Astrocyte (in vitro differentiated cells and primary cell): ENCODE measurements around the gene EVA1C.

ENCODE experiments used
- EZH2 ChIP-seq: IDR thresholded peaks from 2 replicates; pipeline ENCODE4 v1.6.1; 2012; ENCODE audit warnings: mild to moderate bottlenecking, low read length, inconsistent platforms; ENCODE audit not compliant: insufficient read depth
- TF ChIP-seq, protein P1 (sequence below): IDR thresholded peaks from 2 replicates; pipeline ENCODE4 v1.5.1; 2011; ENCODE audit warnings: low read depth, mild to moderate bottlenecking, inconsistent platforms, low read length, moderate library complexity; ENCODE audit not compliant: insufficient read depth

- TF ChIP-seq, protein P1, sequence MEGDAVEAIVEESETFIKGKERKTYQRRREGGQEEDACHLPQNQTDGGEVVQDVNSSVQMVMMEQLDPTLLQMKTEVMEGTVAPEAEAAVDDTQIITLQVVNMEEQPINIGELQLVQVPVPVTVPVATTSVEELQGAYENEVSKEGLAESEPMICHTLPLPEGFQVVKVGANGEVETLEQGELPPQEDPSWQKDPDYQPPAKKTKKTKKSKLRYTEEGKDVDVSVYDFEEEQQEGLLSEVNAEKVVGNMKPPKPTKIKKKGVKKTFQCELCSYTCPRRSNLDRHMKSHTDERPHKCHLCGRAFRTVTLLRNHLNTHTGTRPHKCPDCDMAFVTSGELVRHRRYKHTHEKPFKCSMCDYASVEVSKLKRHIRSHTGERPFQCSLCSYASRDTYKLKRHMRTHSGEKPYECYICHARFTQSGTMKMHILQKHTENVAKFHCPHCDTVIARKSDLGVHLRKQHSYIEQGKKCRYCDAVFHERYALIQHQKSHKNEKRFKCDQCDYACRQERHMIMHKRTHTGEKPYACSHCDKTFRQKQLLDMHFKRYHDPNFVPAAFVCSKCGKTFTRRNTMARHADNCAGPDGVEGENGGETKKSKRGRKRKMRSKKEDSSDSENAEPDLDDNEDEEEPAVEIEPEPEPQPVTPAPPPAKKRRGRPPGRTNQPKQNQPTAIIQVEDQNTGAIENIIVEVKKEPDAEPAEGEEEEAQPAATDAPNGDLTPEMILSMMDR = no peak
- TF ChIP-seq EZH2 = no peak
Measured at GRCh38 chr21:32445101-32445500, 32.6 kb downstream of the EVA1C start.
